ENCODE data around the gene HGD. TPM values are rescaled to one million over a fixed set of nuclear protein-coding genes. Genes with fewer than 3 reads are reported as not detected.

The HGD gene
- total and polyA plus RNA-seq, 2 of the 13 experiments (the other 11 are each of a cell fraction or from before 2014, with no cell fraction given) = 265 to 398 TPM

- no peak for TF ChIP-seq ZNF766 (CRISPR knock-in tag; IDR thresholded peaks at IDR 0.05; ENCODE audit: borderline replicate concordance)
- peak; percentile 71 to 92 for TF ChIP-seq MAFK (conservative IDR thresholded peaks at IDR 0.05 in 1 of 2, IDR thresholded peaks at IDR 0.05 in 1 of 2; ENCODE audit: low read length in 2 of 2)
- no peak for TF ChIP-seq KLF9 (CRISPR knock-in tag; IDR thresholded peaks at IDR 0.05; ENCODE audit: low read depth)
- TF ChIP-seq ZNF432 (CRISPR knock-in tag; IDR thresholded peaks at IDR 0.05; ENCODE audit: borderline replicate concordance) = no peak
- TF ChIP-seq GATAD2A (CRISPR knock-in tag; IDR thresholded peaks at IDR 0.05) = peak; percentile 82
- peak; percentile 38; the same call in 1 of the 2 replicates for TF ChIP-seq SOX13 (IDR thresholded peaks at IDR 0.05)
- peak in 1 of 2 experiments; percentile 96; a peak in 2 of 4 replicates for TF ChIP-seq SOX13 (CRISPR knock-in tag; conservative IDR thresholded peaks at IDR 0.05 in 1 of 2, IDR thresholded peaks at IDR 0.05 in 1 of 2)
- TF ChIP-seq ZNF251 (CRISPR knock-in tag; IDR thresholded peaks at IDR 0.05) = no peak
- no peak for TF ChIP-seq KDM5A (IDR thresholded peaks at IDR 0.05; ENCODE audit: borderline replicate concordance, low read length)
- no peak for TF ChIP-seq HMGXB3 (CRISPR knock-in tag; IDR thresholded peaks at IDR 0.05; ENCODE audit: borderline replicate concordance)
- no peak for TF ChIP-seq DPF2 (CRISPR knock-in tag; IDR thresholded peaks at IDR 0.05; ENCODE audit: borderline replicate concordance, low read depth)
- no peak for TF ChIP-seq ZNF407 (CRISPR knock-in tag; IDR thresholded peaks at IDR 0.05; ENCODE audit: not compliant biosample characterization)
- TF ChIP-seq ZNF496 (CRISPR knock-in tag; IDR thresholded peaks at IDR 0.05; ENCODE audit: insufficient replicate concordance) = no peak
Measured at GRCh38 chr3:120693439-120694171, 11.6 kb upstream of the HGD start (continued).

Data from HepG2 (cell line).